GM23338 (cell line): Measurements from ENCODE around the gene PPP4R2. TPM values are rescaled to one million over a fixed set of nuclear protein-coding genes. Genes with fewer than 3 reads are reported as not detected.

Experiments
- ATAC-seq: fragments of 200-7000 bp; cut with Tn5 transposase; 3 replicates; pipeline ENCODE4 v1.9.1; 2020
- DNase-seq: peaks from one replicate; pipeline ENCODE4 v3.0.0-alpha.2; 2015; ENCODE audit warnings: low spot score
- H2AFZ ChIP-seq: fragments of 200-600 bp; sonication (generic); 2 replicates; pipeline ENCODE4 v1.8.0; 2016; ENCODE audit warnings: antibody characterized with exemption, mild to moderate bottlenecking, moderate library complexity
- H3F3A ChIP-seq: fragments of 200-600 bp; sonication (generic); replicated peaks from 2 replicates; pipeline ENCODE4 v1.8.0; 2017; ENCODE audit warnings: antibody characterized with exemption, mixed run types, low read depth
- H3K27ac ChIP-seq: fragments of 200-600 bp; sonication (generic); 2 replicates; pipeline ENCODE4 v1.6.1; 2016; ENCODE audit warnings: low read depth
- H3K27me3 ChIP-seq: fragments of 200-600 bp; sonication (generic); 2 replicates; pipeline ENCODE4 v1.8.0; 2016; ENCODE audit warnings: mild to moderate bottlenecking, mixed run types, moderate library complexity; ENCODE audit not compliant: insufficient read depth
- H3K36me3 ChIP-seq: fragments of 200-600 bp; sonication (generic); 2 replicates; pipeline ENCODE4 v1.8.0; 2016; ENCODE audit warnings: mild to moderate bottlenecking; ENCODE audit not compliant: insufficient read depth
- H3K4me1 ChIP-seq: fragments of 200-600 bp; sonication (generic); 2 replicates; pipeline ENCODE4 v1.8.0; 2016; ENCODE audit warnings: mild to moderate bottlenecking, moderate library complexity; ENCODE audit not compliant: insufficient read depth
- H3K4me2 ChIP-seq: fragments of 200-600 bp; sonication (generic); 2 replicates; pipeline ENCODE4 v1.7.1; 2017; ENCODE audit warnings: mixed run types
- H3K4me3 ChIP-seq: fragments of 200-600 bp; sonication (generic); 2 replicates; pipeline ENCODE4 v1.6.1; 2016; ENCODE audit warnings: mixed run types
- H3K79me2 ChIP-seq: fragments of 200-600 bp; sonication (generic); replicated peaks from 2 replicates; pipeline ENCODE4 v1.8.0; 2017; ENCODE audit warnings: mild to moderate bottlenecking; ENCODE audit not compliant: insufficient read depth
- H3K9me2 ChIP-seq: fragments of 200-600 bp; sonication (generic); 2 replicates; pipeline ENCODE4 v1.8.0; 2017; ENCODE audit not compliant: insufficient read depth
- H4K20me1 ChIP-seq: fragments of 200-600 bp; sonication (generic); replicated peaks from 2 replicates; pipeline ENCODE4 v1.8.0; 2017; ENCODE audit warnings: mild to moderate bottlenecking; ENCODE audit not compliant: insufficient read depth
- H3K27ac Mint-ChIP-seq: 2 replicates; pipeline ENCODE4 v1.8.0; 2020; ENCODE audit warnings: inconsistent platforms, mild to moderate bottlenecking, moderate library complexity, mixed read lengths
- H3K27me3 Mint-ChIP-seq: 3 replicates; pipeline ENCODE4 v1.8.0; 2022; ENCODE audit warnings: low read depth, mild to moderate bottlenecking, moderate library complexity, mixed read lengths, inconsistent platforms; ENCODE audit not compliant: insufficient read depth, poor library complexity
- H3K36me3 Mint-ChIP-seq: 3 replicates; pipeline ENCODE4 v1.8.0; 2021; ENCODE audit warnings: low read depth, mild to moderate bottlenecking, inconsistent platforms, moderate library complexity, mixed read lengths
- H3K4me1 Mint-ChIP-seq: 3 replicates; pipeline ENCODE4 v1.8.0; 2020; ENCODE audit warnings: mild to moderate bottlenecking, inconsistent platforms, mixed read lengths
- H3K4me3 Mint-ChIP-seq: 3 replicates; pipeline ENCODE4 v1.8.0; 2021; ENCODE audit warnings: moderate library complexity, mild to moderate bottlenecking, inconsistent platforms, mixed read lengths
- H3K9me3 Mint-ChIP-seq: 3 replicates; pipeline ENCODE4 v1.8.0; 2020; ENCODE audit warnings: moderate library complexity, mild to moderate bottlenecking, inconsistent platforms, mixed read lengths
- CREB1 ChIP-seq: fragments of 250-450 bp; sonication (Bioruptor Pico); IDR thresholded peaks from 2 replicates; pipeline ENCODE4 v1.5.0; 2020; ENCODE audit warnings: low read depth, mild to moderate bottlenecking, moderate library complexity
- CTCF ChIP-seq, 2 experiments: fragments of 200-600 bp in 1 of 2; sonication (generic) in 1 of 2; conservative IDR thresholded peaks; 2 replicates each; pipeline versions ENCODE4 v1.5.1 to v1.6.1; 2016 to 2017; ENCODE audit warnings: antibody characterized with exemption in 2 of 2, low read depth in 2 of 2, mild to moderate bottlenecking in 2 of 2, moderate library complexity in 1 of 2
- EZH2 ChIP-seq: fragments of 200-600 bp; sonication (generic); IDR thresholded peaks from one replicate; pipeline ENCODE4 v1.8.0; 2017; ENCODE audit warnings: antibody characterized with exemption, mild to moderate bottlenecking, low read depth; ENCODE audit not compliant: unreplicated experiment
- EZH2phosphoT487 ChIP-seq: fragments of 200-600 bp; sonication (generic); IDR thresholded peaks from one replicate; pipeline ENCODE4 v1.8.1; 2018; ENCODE audit warnings: antibody characterized with exemption; ENCODE audit not compliant: unreplicated experiment
- JUNB ChIP-seq: IDR thresholded peaks from one replicate; pipeline ENCODE4 v1.6.1; 2016; ENCODE audit warnings: antibody characterized with exemption; ENCODE audit not compliant: unreplicated experiment
- NANOG ChIP-seq: IDR thresholded peaks from 2 replicates; pipeline ENCODE4 v1.6.1; 2016; ENCODE audit warnings: antibody characterized with exemption, borderline replicate concordance
- POLR2AphosphoS5 ChIP-seq: IDR thresholded peaks from 2 replicates; pipeline ENCODE4 v1.6.1; 2016; ENCODE audit warnings: antibody characterized with exemption, low read depth
- STAT1 ChIP-seq: IDR thresholded peaks from one replicate; pipeline ENCODE4 v1.6.1; 2016; ENCODE audit warnings: antibody characterized with exemption; ENCODE audit not compliant: unreplicated experiment
- ZNF114 ChIP-seq: fragments of 250-450 bp; sonication (Bioruptor Pico); IDR thresholded peaks from 2 replicates; pipeline ENCODE4 v1.5.0; 2020; ENCODE audit warnings: mild to moderate bottlenecking, moderate library complexity
- ZNF331 ChIP-seq: fragments of 250-450 bp; sonication (Bioruptor Pico); IDR thresholded peaks from 2 replicates; pipeline ENCODE4 v1.5.0; 2020; ENCODE audit warnings: low read depth, mild to moderate bottlenecking, moderate library complexity
- ZNF462 ChIP-seq: fragments of 250-450 bp; sonication (Bioruptor Pico); IDR thresholded peaks from 2 replicates; pipeline ENCODE4 v1.5.0; 2020; ENCODE audit warnings: mild to moderate bottlenecking, moderate library complexity
- polyA plus RNA-seq: library from polyadenylated mRNA; unstranded; fragments of >200 nt; fragmentation: Nextera tagmentation; extraction: Ambion mirVana; gene quantifications from 2 replicates; pipeline ENCODE4 v1.2.1, GENCODE V29; 2016
- total RNA-seq: library from RNA; depleted of rRNA; stranded (reverse); fragments of >200 nt; shearing (Covaris generic); gene quantifications from 2 replicates; pipeline ENCODE4 v1.2.3, GENCODE V29; 2014
- TF ChIP-seq, protein P1 (sequence below): IDR thresholded peaks from one replicate; pipeline ENCODE4 v1.6.1; 2018; ENCODE audit warnings: antibody characterized with exemption; ENCODE audit not compliant: unreplicated experiment
- TF ChIP-seq, protein P2 (sequence below): IDR thresholded peaks from 2 replicates; pipeline ENCODE4 v1.6.1; 2016; ENCODE audit warnings: antibody characterized with exemption

The PPP4R2 gene
- total and polyA plus RNA-seq, 2 experiments from 2014 or later: 62.7 to 117 TPM

DNA sequence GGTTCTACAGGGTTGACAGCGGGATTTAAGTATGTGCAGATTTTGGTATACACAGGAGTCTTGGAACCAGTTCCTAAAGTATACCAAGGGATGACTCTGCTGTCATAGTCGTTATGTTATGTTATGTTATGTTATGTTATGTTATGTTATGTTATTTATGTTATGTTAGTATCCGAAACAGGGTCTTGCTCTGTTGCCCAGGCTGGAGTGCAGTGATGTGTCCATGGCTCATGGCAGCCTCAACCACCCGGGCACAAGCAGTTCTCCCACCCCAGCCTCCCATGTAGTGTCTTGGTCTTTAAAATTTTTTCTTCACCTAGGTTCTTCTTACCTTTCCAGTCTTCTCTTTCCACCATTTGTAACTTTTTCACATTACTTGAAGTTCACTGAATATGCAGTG lies 21.7 kb downstream of the PPP4R2 start:
- peaks cover 30% of the 10 kb centered on the region; the same call in 2 of the 3 replicates for H3K4me1 Mint-ChIP-seq
- ATAC-seq (no peak), DNase-seq (no peak)
- H3K4me2 ChIP-seq: no peak overlapping the region
- H3F3A ChIP-seq: no peaks in the 10 kb centered on the region
- no peaks in the 10 kb centered on the region; the same call in 1 of the 2 replicates for H3K79me2 ChIP-seq
- H3K9me3 Mint-ChIP-seq: no peaks in the 10 kb centered on the region
- no peak overlapping the region for H3K27ac Mint-ChIP-seq
- no peak overlapping the region for H2AFZ ChIP-seq
- no peak overlapping the region for H3K27ac ChIP-seq
- no peak overlapping the region for H3K4me3 Mint-ChIP-seq
- no peaks in the 10 kb centered on the region for H3K9me2 ChIP-seq
- H3K36me3 ChIP-seq: no peaks in the 10 kb centered on the region
- H3K36me3 Mint-ChIP-seq: peaks cover 17% of the 10 kb centered on the region; the same call in 2 of the 3 replicates
- no peak for TF ChIP-seq CTCF (conservative IDR thresholded peaks at IDR 0.05; ENCODE audit: low read depth in 2 of 2)
- no peak for TF ChIP-seq ZNF114 (CRISPR knock-in tag)
- TF ChIP-seq ZNF462 (CRISPR knock-in tag): no peak
- TF ChIP-seq, protein P1, sequence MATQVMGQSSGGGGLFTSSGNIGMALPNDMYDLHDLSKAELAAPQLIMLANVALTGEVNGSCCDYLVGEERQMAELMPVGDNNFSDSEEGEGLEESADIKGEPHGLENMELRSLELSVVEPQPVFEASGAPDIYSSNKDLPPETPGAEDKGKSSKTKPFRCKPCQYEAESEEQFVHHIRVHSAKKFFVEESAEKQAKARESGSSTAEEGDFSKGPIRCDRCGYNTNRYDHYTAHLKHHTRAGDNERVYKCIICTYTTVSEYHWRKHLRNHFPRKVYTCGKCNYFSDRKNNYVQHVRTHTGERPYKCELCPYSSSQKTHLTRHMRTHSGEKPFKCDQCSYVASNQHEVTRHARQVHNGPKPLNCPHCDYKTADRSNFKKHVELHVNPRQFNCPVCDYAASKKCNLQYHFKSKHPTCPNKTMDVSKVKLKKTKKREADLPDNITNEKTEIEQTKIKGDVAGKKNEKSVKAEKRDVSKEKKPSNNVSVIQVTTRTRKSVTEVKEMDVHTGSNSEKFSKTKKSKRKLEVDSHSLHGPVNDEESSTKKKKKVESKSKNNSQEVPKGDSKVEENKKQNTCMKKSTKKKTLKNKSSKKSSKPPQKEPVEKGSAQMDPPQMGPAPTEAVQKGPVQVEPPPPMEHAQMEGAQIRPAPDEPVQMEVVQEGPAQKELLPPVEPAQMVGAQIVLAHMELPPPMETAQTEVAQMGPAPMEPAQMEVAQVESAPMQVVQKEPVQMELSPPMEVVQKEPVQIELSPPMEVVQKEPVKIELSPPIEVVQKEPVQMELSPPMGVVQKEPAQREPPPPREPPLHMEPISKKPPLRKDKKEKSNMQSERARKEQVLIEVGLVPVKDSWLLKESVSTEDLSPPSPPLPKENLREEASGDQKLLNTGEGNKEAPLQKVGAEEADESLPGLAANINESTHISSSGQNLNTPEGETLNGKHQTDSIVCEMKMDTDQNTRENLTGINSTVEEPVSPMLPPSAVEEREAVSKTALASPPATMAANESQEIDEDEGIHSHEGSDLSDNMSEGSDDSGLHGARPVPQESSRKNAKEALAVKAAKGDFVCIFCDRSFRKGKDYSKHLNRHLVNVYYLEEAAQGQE: no peak
- no peak for TF ChIP-seq EZH2
- no peak for TF ChIP-seq STAT1
- no peak for TF ChIP-seq ZNF331
- no peak for TF ChIP-seq JUNB
- TF ChIP-seq EZH2phosphoT487: no peak
- no peak for TF ChIP-seq NANOG
- no peak for TF ChIP-seq POLR2AphosphoS5
- TF ChIP-seq, protein P2, sequence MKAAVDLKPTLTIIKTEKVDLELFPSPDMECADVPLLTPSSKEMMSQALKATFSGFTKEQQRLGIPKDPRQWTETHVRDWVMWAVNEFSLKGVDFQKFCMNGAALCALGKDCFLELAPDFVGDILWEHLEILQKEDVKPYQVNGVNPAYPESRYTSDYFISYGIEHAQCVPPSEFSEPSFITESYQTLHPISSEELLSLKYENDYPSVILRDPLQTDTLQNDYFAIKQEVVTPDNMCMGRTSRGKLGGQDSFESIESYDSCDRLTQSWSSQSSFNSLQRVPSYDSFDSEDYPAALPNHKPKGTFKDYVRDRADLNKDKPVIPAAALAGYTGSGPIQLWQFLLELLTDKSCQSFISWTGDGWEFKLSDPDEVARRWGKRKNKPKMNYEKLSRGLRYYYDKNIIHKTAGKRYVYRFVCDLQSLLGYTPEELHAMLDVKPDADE: no peak
- TF ChIP-seq CREB1 (CRISPR knock-in tag): no peak
- no peak overlapping the region for H3K4me3 ChIP-seq
- peaks cover 74% of the 10 kb centered on the region for H4K20me1 ChIP-seq
- peaks cover 21% of the 10 kb centered on the region for H3K4me1 ChIP-seq
- peaks cover 2% of the 10 kb centered on the region for H3K27me3 Mint-ChIP-seq
- no peaks in the 10 kb centered on the region for H3K27me3 ChIP-seq
